GM19438 (cell line): Measurements from ENCODE around the gene CIRBP.

ENCODE experiments used
- ATAC-seq: cut with Tn5 transposase; IDR thresholded peaks from one replicate; pipeline ENCODE4 v1.9.1; 2021; ENCODE audit warnings: low read depth; ENCODE audit not compliant: unreplicated experiment

CIRBP gene

DNA sequence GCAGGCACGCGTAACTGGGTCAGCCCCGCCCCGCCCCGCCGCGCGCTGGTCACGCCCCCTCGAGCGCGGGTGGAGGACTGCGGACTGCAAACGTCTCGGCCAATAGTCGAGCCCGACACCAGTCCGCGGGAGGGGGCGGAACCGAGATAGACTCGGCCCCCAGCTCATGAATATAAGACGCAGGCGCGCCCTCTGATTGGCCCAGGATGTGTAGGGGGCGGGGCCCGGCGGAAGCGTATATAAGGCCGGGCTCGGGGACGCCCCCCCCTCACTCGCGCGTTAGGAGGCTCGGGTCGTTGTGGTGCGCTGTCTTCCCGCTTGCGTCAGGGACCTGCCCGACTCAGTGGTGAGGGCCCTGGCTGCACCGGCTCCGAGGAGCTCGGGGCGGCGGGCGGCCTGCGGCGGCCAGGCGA is at the start of gene CIRBP:
TSS of gene CIRBP (plus strand) at position 268 of the 413 bp plus-strand sequence. CDS start 1,602 bp downstream, outside the sequence.
- peak; percentile 42 for ATAC-seq

- no peak for ATAC-seq
These were observed 49.2 kb upstream of the CIRBP start for GRCh38 chr19:1219786-1220476.

DNA sequence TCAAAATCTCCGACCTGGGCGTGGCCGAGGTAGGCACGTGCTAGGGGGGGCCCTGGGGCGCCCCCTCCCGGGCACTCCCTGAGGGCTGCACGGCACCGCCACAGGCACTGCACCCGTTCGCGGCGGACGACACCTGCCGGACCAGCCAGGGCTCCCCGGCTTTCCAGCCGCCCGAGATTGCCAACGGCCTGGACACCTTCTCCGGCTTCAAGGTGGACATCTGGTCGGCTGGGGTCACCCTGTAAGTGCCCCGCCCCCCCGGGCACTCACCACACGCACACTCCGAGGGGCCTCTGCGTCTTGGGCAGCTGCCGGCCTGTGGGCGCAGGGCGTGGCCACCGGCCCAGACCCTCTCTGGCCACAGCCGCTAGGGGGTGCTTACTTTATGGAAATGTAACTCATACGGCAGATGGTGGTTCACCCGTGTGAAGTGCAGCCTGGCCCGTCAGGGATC is 48.6 kb upstream of the CIRBP start:
- ATAC-seq: no peak

- ATAC-seq: no peak
These were observed 47.9 kb upstream of the CIRBP start for GRCh38 chr19:1220976-1221903.

GRCh38 chr19:1221904-1222255 is 47.3 kb upstream of the CIRBP start:
- no peak for ATAC-seq

DNA sequence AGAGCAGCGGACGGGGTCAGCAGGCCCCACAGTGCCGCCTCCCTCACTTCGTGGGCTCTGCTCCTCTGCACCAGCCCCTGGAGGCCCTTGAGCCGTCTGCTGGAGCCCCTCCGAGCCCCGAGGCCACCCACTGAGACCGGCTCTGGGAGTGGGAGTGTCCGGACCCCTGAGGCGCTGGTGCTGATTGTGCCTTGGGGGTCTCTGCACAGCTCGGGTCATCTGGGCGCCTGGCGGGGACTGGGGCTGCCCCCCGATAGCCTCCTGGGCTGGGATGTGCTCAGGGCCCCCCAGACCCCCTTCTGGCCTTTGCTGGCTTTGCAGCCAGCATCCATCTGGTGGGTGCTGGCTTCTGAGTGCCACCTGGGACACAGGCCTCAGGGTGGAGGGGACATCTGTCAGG is 46.7 kb upstream of the CIRBP start:
- ATAC-seq: no peak

DNA sequence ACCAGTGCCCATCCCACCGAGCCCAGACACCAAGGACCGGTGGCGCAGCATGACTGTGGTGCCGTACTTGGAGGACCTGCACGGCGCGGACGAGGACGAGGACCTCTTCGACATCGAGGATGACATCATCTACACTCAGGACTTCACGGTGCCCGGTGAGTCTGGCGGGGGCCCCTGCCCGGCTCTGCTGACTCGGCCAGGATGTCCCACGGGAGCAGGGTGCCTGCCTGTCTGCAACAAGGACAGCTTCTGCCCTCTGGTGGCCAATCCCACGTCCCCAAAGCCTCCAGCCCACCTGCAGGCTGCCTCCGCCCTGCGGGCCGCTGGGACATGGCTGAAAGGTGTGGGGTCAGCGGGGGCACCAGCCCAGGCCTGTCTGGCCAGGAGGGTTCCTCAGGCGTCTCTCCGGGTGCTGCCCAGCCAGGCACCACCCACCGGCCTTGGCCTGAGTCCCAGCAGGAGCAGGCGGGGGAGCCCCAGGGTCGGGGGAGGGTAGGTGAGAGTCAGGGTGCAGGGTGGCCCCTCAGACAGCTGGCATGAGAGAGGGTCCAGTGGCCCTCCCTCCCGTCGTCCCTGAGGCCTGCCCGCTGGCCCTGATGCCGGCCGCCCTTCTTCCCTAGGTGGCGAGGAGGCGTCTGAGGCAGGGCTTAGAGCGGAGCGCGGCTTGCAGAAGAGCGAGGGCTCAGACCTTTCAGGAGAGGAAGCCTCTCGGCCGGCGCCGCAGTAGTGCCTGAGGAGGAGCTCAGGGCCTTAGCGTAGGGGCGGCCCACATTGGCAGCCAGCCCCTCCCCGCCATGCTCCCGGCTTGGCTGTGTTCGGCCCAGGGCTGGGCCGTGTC is 45.9 kb upstream of the CIRBP start:
- no peak for ATAC-seq

DNA sequence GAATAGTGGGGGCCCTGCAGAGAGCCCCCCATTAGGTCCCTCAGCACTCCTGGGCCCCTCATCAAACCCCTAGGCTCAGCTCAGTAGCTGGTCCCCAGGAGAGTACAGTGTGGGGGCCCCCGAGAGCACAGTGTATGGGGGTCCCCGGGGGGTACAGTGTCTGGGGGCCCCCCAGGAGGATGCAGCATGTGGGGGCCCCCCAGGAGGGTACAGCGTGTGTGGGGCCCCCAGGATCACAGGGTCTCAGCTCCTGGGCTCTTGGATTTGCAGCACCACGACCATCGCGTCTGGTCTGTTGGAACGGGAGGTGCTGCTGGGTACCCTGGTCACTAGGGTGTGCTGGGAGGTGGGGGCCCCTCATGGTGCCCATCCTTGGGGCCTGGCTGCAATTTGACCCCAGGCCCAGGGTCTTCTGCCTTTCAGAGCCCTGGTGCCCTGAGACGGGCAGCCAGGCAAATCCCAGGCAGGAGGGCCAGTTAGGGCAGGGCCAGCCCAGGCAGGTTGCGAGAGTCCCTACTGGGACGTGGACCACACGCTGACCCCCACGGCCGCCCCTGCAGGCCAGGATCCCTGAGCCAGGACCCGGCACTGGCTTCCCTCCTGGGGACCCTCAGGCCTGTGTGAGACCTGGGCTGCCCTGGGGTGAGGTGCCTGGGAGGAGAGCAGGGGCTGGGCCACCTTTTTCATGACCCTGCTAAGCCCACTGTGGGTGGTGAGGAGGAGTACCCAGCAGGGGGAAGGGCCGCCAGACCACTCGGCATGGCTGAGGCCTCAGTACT is 44.9 kb upstream of the CIRBP start:
- no peak for ATAC-seq

- no peak for ATAC-seq
These were observed 44.3 kb upstream of the CIRBP start for GRCh38 chr19:1224847-1225246.

DNA sequence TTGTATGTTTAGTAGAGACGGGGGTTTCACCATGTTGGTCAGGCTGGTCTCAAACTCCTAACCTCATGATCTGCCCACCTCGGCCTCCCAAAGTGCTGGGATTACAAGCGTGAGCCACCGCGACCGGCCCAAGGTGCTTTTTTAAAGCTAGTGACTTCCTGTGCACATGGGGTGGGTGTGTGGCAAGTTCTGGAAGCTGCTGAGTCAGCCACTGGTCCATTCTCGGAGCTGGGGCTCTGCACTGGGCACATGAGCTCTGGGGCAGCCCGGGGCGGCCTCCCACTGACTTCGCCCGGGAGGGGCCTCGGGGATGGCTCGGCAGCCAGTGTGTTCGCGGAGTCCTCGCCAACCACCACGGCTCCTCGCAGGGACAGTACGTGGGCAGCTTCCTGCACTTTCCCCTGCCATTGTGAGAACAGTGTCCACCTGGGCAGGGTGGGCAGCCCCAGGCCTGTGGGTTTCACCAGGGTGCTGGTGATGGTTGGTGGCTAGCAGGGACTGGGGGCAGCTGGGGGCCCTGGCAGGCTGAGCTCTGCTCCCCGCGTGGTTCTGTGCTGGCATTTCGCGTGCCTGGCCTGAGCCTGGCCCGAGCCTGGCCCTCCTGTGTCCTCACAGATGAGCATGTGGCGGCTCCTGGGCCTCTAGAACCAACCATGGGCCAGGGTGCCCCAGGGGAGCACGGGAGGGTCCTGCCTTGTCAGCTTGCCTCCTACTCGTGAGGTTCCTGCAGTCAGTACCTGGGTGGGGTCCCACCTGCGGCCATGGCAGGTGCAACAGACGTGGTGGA is 43.5 kb upstream of the CIRBP start:
- ATAC-seq: no peak

DNA sequence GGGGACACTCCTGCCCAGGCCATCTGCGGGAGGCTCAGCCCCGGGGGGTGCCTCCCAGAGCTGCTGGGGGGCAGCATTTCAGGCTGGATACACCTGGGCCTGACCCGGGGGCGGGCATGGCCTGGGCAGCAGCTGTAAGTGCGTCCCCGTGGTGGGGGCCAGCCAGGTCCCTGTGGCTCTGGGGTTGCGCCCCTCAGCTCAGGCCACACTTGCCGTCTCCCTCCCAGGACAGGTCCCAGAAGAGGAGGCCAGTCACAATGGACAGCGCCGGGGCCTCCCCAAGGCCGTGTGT is 43.0 kb upstream of the CIRBP start:
- no peak for ATAC-seq

DNA sequence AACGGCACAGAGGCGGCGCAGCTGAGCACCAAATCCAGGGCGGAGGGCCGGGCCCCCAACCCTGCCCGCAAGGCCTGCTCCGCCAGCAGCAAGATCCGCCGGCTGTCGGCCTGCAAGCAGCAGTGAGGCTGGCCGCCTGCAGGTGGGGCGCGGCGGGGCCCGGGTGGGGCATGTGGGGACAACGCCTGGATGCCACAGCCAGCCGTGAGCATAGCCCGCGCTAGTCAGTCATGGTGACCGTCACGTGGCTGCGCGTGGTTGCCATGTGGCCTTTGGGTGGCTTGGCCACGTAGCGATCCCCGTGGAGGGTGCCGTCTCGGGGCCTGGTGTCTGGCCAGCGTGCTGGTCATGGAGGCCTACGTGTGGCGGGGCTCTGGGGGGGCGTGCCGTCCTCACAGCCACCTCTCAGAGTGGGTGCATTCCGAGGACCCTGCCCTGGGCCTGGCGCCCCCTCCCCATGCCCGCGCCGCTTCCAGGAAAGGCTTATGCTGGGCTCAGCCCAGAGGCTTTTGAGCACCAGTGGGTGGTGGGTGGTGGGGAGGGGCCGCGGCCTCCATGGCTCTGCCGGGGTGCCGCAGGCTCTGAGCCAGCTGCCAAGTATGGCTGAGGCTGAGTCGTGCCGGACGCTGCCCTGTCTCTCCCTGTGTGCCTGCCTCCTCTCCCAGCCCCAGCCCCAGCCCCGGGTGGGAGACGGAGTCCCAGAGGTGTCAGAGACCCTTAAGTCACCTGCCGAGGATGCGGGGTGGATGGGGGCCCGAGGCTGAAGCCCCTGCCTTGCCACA is 42.4 kb upstream of the CIRBP start:
- ATAC-seq: no peak

DNA sequence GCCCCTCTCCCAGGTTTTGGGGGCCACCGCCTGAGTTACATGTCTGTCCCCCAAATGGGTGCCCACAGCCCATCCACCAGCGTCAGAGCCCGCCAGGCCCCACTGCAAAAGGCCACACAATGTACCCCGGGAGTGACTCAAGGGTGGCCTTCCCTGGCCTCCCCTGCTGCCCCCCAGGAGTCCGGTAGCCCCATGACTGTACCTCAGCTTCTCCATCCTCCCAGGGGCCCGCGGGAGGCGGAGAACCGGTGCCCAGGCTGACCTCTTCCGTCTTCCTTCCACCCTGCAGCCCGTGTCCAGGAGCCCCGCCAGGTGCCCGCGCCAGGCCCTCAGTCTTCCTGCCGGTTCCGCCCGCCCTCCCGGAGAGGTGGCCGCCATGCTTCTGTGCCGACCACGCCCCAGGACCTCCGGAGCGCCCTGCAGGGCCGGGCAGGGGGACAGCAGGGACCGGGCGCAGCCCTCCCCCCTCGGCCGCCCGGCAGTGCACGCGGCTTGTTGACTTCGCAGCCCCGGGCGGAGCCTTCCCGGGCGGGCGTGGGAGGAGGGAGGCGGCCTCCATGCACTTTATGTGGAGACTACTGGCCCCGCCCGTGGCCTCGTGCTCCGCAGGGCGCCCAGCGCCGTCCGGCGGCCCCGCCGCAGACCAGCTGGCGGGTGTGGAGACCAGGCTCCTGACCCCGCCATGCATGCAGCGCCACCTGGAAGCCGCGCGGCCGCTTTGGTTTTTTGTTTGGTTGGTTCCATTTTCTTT is 41.7 kb upstream of the CIRBP start:
- ATAC-seq: no peak

GRCh38 chr19:1228161-1228957 is 40.8 kb upstream of the CIRBP start:
- ATAC-seq: no peak

DNA sequence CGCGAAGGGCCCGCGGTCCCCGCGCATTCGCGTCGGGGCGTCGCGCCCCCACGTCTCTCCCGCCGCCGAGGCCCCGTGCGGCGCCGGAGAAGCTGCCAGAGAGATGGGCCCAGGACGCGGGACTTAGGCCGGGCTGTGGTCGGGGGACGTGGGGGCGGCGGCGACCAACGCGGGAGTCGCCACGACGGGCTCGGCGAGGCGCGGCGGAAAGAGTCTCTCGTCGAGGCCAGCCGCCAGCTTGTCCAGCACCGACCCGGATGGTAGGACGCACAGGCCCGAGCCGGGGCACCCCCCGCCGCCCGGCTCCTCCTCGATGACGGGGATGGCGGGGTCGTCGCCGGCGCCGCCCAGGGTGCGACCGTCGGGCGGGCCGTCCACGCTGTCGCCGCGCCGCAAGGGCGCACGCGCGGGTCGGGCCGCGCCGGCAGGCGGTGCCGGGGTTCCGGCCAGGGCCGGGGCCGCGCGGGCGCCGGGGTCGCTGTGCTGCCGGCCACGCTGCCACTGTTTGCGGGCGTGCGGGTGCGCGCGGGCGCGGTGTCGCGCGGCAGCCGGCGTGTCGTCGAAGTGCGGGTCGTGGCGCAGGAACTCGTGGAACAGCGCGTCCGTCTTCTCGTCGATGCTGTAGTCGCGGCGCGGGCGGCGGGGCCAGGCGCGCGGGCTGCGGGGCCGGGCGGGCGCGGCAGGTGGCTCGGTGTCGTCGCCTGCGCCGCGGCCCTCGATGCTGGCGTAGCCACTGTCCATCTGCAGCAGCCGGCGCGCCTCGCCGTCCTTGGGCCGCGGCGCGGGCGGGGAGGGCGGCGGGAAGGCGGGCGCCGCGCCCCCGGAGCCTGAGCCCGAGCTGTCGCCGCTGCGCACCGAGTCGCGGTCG is 39.8 kb upstream of the CIRBP start:
- ATAC-seq: no peak
